ENCODE measurements around the gene CALML3. TPM values are rescaled to one million over a fixed set of nuclear protein-coding genes. Genes with fewer than 3 reads are reported as not detected.

The CALML3 gene
- total RNA-seq, 1 experiment from 2014 or later, result not detected

DNA sequence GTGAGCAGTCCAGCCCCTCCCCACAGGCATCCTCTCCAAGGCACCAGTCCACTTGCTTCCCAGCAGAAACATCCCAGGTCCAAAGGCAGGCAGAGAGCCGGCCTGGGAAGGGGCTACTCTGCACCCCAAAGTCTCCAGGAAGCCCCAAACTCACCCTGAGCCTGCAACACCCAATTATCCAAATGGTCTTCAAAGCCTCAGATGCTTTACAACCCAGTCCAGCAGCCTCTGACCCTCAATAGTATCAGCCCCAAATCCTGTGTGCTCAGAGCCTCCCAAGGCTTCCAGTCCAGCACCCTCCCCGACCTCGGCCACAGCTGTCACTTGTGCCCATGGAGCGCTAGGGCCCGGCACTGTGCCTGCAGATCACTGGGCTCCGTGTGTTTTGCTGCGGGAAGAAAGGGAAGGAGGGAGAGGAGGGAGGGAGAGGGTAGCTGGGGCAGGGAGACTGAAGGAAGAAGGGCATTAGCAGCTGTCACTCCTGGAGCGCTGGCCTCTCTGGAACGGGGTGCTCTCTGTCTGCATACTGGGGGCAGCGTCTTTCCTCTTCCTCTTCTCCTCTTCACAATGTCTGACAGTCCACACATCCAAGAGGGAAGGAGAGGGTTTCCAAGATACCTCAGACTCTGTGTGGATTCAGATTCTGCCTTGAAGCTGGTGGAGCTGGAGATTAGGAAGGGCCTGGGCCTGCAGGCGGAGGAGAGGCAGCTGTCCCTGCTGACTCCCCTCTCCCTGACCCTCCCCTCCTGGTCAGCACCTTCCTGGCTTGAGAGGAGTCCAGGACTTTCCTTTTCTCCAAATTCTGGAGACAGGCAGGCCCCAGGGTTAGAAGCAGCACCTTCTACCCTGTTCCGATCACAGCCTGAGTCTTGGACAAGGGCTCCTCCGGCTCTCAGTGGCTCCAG is 38.6 kb upstream of the CALML3 start:
- Histone ChIP-seq H3K27me3 (ENCODE audit: control insufficient read depth, insufficient read depth, low read length) (no peaks in the 10 kb centered on the region), H3K4me3 (ENCODE audit: insufficient read depth, low read depth, low read length) (no peak overlapping the region), H3K36me3 (replicated peaks; ENCODE audit: control insufficient read depth, insufficient read depth, low read length) (no peaks in the 10 kb centered on the region)
- no peak for DNase-seq

DNA sequence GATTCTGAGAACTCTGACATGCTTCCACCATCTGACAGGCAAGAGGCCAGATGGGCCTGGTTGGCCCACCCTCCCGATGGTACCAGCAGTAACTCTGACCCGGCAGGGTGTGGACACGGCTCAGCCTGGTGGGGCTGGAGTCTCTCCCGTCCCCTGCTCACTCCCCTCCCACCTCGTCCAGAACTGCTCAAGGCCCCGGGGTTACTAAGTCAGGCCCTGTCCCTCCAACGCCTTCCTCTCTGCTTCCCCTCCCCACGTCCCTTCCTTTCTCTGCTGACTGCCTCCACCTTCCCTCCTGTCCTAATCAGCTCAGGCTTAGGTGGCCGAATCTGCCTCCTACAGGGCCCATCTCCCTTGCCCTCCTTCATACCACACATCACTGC is 37.9 kb upstream of the CALML3 start:
- no peaks in the 10 kb centered on the region for H3K36me3 ChIP-seq (replicated peaks; ENCODE audit: control insufficient read depth, insufficient read depth, low read length)
- no peak overlapping the region for H3K4me3 ChIP-seq (ENCODE audit: insufficient read depth, low read depth, low read length)
- DNase-seq, result no peak
- no peaks in the 10 kb centered on the region for H3K27me3 ChIP-seq (ENCODE audit: control insufficient read depth, insufficient read depth, low read length)

DNA sequence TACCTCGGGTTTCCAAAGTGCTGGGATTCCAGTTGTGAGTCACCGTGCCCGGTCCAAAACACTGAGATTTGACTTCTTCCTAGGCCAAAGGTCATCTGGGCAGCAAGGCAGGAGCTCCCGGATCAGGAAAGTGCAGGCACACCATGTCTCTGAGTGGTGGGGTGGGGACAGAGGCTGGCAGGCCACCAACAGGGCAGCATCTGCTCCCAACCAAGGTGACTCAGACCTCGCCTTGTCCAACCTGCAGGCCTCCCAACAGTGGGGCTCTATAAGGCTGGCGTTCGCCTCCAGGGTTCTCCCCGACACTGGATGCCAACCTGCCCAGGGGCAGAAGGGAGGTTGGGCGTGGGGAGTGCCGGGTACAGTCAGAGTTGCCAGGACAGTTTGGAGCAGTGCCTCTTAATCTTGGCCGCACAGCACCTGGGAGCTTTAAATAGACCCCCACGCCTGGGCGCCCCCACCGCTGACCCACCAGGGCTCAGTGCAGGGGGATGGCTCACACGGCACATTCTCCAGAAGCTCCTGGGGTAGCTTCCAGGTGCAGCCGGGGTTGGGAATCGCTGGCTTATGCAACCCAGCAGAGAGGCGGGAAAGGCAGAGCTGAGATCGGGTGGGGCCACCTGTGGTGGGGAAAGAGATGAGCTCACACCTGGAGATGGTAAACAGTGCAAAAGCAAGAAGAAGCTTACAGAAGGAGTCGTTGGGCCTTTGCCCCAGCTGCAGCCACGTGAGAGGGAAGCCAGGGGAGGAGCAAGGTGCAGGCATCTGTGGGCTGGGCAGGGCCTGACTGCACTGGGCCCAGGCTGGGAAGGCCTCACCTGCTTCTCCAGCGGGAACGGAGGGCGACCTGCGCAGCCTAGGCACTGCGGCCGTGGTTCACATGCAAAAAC is 36.2 kb upstream of the CALML3 start:
- DNase-seq, result peak; percentile 87
- no peaks in the 10 kb centered on the region for H3K36me3 ChIP-seq (replicated peaks; ENCODE audit: control insufficient read depth, insufficient read depth, low read length)

DNA sequence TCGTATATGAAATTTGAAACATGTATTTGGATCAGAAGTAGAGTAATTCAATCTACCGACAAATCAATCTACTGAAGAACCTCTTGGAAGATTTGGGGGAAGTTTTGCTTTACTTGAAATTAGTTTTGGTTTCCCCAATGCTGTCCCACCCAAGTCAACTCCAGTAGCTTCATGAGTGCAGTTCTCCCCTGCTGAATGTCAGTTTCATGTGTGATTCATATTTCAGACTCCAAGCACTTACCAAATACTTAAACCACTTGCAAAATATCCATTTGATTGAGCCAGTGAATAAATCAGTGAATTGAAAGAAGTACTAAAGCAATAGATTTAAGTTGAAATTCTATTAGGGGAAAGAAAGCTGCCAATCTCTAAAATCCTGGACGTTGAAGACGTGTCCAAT is 34.7 kb upstream of the CALML3 start:
- Histone ChIP-seq H3K4me3 (ENCODE audit: insufficient read depth, low read depth, low read length) (no peak overlapping the region), H3K27me3 (ENCODE audit: control insufficient read depth, insufficient read depth, low read length) (no peaks in the 10 kb centered on the region), H3K36me3 (replicated peaks; ENCODE audit: control insufficient read depth, insufficient read depth, low read length) (no peaks in the 10 kb centered on the region)
- no peak for DNase-seq

More for the DNA sequence above, 36.2 kb upstream of the CALML3 start:
- Histone ChIP-seq H3K4me3 (ENCODE audit: insufficient read depth, low read depth, low read length) (no peak overlapping the region), H3K27me3 (ENCODE audit: control insufficient read depth, insufficient read depth, low read length) (no peaks in the 10 kb centered on the region)

DNA sequence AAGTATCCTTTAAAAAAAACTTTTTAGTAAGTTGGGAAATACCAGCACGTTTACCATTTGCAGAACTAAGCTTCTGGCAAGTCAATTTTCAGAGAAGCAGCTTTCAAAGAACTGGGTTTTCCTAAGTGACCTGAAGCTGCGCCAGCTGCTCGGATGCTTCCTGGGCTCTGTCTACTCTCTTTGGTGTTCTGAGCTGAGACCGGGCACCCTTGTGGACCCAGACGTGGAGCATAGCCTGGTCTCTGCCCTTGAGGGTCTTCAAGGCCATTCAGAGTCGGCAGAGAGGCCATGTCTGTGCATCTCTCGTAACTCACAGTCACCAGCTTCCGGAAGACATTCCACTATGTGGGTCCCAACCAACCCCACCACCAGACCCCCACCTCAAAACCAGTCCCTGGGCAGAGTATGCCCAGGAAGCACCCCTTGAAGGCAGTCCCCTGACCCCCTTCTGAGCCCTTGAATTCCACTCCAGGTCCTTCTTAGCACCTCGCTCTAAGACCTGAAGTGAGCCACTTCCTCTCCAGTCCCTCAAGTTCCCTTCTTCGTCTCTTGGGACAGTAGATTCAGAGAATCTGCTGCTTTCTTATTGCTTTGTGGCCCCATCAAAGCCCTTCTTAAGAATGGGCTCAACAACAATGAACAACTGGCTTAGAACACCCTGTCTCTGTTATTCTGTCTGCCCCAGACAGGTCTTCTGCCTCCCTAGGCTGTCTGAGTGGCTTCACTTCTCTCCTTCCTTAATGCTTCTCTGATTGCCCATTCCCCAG is 33.9 kb upstream of the CALML3 start:
- Histone ChIP-seq H3K4me3 (ENCODE audit: insufficient read depth, low read depth, low read length) (no peak overlapping the region), H3K36me3 (replicated peaks; ENCODE audit: control insufficient read depth, insufficient read depth, low read length) (no peaks in the 10 kb centered on the region), H3K27me3 (ENCODE audit: control insufficient read depth, insufficient read depth, low read length) (no peaks in the 10 kb centered on the region)
- DNase-seq, result no peak

DNA sequence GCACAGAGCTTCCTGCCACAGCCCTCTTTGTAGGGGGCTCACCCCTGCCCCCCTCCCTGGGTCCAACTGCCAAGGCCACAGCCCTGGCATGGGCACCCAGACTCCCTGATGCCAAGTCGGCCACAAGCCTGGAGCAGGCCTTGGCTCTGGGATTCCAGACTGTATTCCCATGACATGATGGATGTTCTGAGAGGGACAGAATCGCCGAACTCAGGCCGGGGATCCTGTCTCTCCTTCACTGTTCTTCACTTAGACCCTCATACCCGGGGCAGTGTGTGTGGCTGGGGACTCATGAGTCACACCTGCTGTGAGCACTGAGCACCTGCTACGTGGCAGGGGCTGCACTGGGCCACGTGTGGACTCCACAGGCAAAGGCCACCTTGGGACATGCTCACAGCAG is 33.3 kb upstream of the CALML3 start:
- no peak for DNase-seq
- H3K36me3 ChIP-seq (replicated peaks; ENCODE audit: control insufficient read depth, insufficient read depth, low read length), result no peaks in the 10 kb centered on the region
- H3K27me3 ChIP-seq (ENCODE audit: control insufficient read depth, insufficient read depth, low read length), result no peaks in the 10 kb centered on the region
- no peak overlapping the region for H3K4me3 ChIP-seq (ENCODE audit: insufficient read depth, low read depth, low read length)

DNA sequence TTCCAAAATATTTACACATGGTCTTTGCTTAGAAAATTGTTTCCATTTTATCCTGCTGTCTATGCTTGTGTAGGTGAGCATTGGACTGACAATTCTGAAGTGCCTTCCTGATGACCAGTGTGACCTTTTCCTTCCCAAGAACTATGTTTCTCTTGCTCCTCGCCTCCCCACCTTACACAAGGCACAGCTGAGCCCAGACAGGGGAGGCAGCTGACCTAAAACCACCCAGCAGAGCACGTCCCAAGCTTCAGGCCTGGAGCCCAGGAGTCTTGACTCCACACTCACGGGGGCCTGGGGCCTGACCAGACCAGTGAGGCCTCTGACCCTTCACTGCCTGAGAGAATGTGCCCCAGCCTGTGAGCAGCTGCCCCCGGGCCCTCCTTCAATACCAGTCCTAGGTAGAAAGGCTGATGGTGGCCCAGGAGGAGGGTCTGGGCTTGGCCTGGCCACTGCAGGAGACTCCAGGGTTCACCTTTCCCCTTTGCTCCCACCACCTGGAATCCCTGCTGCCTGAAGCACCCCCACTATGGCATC is 32.4 kb upstream of the CALML3 start:
- no peak overlapping the region for H3K4me3 ChIP-seq (ENCODE audit: insufficient read depth, low read depth, low read length)
- H3K36me3 ChIP-seq (replicated peaks; ENCODE audit: control insufficient read depth, insufficient read depth, low read length), result no peaks in the 10 kb centered on the region
- no peaks in the 10 kb centered on the region for H3K27me3 ChIP-seq (ENCODE audit: control insufficient read depth, insufficient read depth, low read length)
- DNase-seq, result no peak

DNA sequence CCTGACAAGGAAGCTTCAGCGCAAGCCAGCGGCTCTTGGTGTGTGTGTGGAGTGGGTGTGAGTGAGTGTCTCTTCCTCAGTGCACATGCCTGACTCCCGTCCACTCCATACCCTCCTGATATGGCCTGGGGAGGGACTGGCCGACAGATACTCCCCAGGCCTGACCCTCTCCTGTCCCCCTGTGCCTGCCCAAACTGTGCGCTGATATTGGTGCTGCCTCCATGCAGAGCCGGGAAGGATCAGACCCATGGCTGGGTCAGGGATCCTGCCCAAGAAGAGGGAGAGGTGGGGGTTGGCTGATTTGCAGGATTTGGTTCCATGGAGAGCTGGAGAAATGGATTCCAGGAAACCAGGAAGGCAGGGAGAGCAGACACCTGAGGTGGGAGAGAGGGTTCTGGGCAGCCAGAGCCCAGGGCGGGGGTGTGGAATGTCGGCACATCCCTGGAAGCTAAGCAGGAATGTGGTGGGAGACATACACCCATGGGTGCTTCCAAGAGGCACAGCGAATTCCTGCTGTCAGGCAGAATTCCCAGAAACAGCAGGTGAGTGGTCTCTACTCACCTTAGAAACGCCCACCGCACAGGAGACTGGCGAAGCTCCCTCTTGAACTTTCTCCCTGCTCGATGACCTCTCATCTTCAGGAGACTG is 31.7 kb upstream of the CALML3 start:
- DNase-seq, result no peak
- no peak overlapping the region for H3K4me3 ChIP-seq (ENCODE audit: insufficient read depth, low read depth, low read length)
- no peaks in the 10 kb centered on the region for H3K36me3 ChIP-seq (replicated peaks; ENCODE audit: control insufficient read depth, insufficient read depth, low read length)
- H3K27me3 ChIP-seq (ENCODE audit: control insufficient read depth, insufficient read depth, low read length), result no peaks in the 10 kb centered on the region

DNA sequence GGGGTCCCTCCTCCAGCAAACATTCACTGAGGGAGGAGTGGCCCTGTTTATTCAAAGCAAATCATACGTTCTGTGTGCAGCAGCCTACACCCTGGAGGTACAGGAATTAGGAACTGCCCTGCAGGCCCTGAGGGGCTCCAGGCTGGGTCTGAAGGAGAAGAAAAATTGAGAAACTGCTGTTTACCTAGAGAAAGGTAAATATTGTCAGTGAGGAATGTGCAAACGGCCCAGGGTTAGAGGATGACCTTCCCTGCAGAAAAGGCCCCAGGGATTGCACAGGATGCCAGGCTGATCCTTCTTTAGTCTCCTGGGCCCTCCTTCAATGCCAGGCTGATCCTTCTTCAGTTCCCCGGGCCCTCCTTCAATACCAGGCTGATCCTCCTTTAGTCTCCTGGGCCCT is 31.1 kb upstream of the CALML3 start:
- Histone ChIP-seq H3K4me3 (ENCODE audit: insufficient read depth, low read depth, low read length) (no peak overlapping the region), H3K27me3 (ENCODE audit: control insufficient read depth, insufficient read depth, low read length) (no peaks in the 10 kb centered on the region), H3K36me3 (replicated peaks; ENCODE audit: control insufficient read depth, insufficient read depth, low read length) (no peaks in the 10 kb centered on the region)

DNA sequence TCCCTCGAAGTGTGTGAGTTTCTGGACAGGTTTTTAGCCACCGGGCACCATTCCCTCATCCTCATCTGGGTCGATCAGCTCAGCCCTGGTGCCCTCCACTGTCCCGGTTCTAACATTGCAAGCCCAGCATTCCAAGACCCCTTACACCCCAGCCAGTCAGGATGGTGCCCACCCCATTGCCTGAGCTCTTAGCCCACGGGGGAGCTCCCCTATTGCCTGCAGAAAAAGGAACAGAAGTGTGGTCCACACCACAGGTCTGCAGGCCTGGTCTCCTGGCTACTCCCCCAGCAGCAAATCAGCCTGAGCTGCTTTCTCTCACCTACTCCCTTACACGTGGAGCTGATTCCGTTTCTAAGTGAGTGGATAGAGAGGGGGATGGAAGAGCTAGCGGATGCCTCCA is 30.1 kb upstream of the CALML3 start:
- no peak for DNase-seq
- Histone ChIP-seq H3K27me3 (ENCODE audit: control insufficient read depth, insufficient read depth, low read length) (no peaks in the 10 kb centered on the region), H3K36me3 (replicated peaks; ENCODE audit: control insufficient read depth, insufficient read depth, low read length) (no peaks in the 10 kb centered on the region), H3K4me3 (ENCODE audit: insufficient read depth, low read depth, low read length) (no peak overlapping the region)

More for the DNA sequence above, 31.1 kb upstream of the CALML3 start:
- DNase-seq, result no peak

DNA sequence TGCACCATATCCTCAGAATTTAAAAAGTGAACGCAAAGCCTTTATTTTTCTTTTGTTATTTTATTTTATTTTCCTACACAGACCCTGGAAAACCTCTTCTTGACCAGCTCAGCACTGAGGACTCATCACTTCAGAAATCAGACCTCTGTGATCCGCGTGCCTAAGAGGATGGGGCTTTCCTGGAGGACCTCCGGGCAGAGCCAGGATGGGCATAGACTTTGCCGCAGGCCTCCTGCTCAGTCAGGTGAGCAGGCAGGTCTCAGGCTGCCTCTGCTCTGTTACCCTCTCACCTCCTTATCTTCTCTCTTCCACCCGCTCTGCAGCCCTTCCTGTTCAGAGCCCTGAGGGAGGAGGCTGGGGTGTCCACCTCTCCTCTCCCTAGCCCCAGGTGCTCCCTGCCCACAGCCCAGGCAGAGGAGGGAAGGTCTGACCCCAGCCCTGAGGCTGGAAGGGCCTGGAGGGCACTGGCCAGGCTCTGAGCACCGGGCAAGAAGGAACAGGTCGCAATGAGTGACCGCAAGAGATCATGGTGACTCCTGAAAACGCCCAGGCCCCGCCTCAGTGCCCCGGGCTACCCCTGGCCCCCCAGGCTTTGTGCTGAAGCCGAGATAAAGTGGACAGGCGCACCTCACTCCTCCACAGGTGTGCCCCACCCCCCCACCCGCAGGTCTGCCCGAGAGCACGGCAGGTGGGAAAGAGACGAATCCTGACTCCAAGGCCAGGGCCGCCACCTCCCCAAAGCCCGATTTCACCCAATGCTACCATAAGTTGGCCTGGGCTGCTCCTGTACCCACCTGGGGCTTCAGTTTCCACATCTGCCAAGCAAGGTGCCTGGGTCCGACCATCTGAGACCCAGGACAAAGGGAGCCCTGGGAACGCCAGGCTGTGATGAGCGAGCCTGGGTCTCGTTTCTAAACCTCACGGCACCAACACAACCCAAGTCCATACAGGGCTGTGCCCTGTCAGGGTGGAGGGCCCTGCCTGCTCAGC is 28.2 kb upstream of the CALML3 start:
- DNase-seq, result no peak
- Histone ChIP-seq H3K4me3 (ENCODE audit: insufficient read depth, low read depth, low read length) (no peak overlapping the region), H3K36me3 (replicated peaks; ENCODE audit: control insufficient read depth, insufficient read depth, low read length) (no peaks in the 10 kb centered on the region)

DNA sequence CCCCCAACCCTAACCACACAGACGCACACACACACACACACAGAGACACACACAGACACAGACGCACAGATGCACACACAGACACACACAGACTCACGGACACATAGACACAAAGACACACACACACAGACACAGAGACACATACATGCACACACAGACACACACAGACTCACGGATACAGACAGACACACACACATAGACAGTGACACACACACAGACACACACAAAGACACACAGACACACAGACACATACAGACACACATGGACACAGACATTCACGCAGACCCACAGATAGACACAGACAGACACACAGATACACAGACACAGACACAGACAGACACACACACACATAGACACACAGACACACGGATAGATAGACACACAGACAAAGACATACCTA is 27.5 kb upstream of the CALML3 start:
- Histone ChIP-seq H3K36me3 (replicated peaks; ENCODE audit: control insufficient read depth, insufficient read depth, low read length) (no peaks in the 10 kb centered on the region), H3K27me3 (ENCODE audit: control insufficient read depth, insufficient read depth, low read length) (no peaks in the 10 kb centered on the region), H3K4me3 (ENCODE audit: insufficient read depth, low read depth, low read length) (no peak overlapping the region)
- DNase-seq, result no peak

More for the DNA sequence above, 28.2 kb upstream of the CALML3 start:
- H3K27me3 ChIP-seq (ENCODE audit: control insufficient read depth, insufficient read depth, low read length), result no peaks in the 10 kb centered on the region
